GF-D8 (cell line): ENCODE results near the gene PTPN14.
"Not testable (repeated sequence)": the region's sequence is repeated elsewhere in the genome, so short reads cannot be mapped to it uniquely, and the experiment has no call there.

Experiments used
- DNase-seq: peaks from one replicate; lab custom pipeline; 2025; lab: John Stamatoyannopoulos, UW

PTPN14 gene

GRCh38 chr1:214396330-214396729 is 155.1 kb downstream of the PTPN14 start:
- no peak for DNase-seq

GRCh38 chr1:214394569-214394968 is 156.8 kb downstream of the PTPN14 start:
- not testable (repeated sequence) for DNase-seq

GRCh38 chr1:214393086-214393485 is 158.3 kb downstream of the PTPN14 start:
- DNase-seq: no peak

- no peak for DNase-seq
Measured at GRCh38 chr1:214391873-214392645, 159.3 kb downstream of the PTPN14 start.

GRCh38 chr1:214389734-214390133 is 161.7 kb downstream of the PTPN14 start:
- no peak for DNase-seq

GRCh38 chr1:214386747-214387146 is 164.7 kb downstream of the PTPN14 start:
- DNase-seq: no peak

- DNase-seq: no peak
Measured at GRCh38 chr1:214386333-214386732, 165.1 kb downstream of the PTPN14 start.

GRCh38 chr1:214385428-214385827 is 166.0 kb downstream of the PTPN14 start:
- DNase-seq: no peak

- DNase-seq: no peak
Measured at GRCh38 chr1:214384373-214385079, 166.9 kb downstream of the PTPN14 start.

GRCh38 chr1:214383381-214384372 is 167.7 kb downstream of the PTPN14 start:
- DNase-seq: no peak

- no peak for DNase-seq
Measured at GRCh38 chr1:214380986-214381695, 170.3 kb downstream of the PTPN14 start.

- no peak for DNase-seq
Measured at GRCh38 chr1:214380396-214380795, 171.0 kb downstream of the PTPN14 start.

GRCh38 chr1:214379236-214379970 is 172.0 kb downstream of the PTPN14 start:
- DNase-seq: no peak

- DNase-seq: no peak
Measured at GRCh38 chr1:214378492-214378891, 172.9 kb downstream of the PTPN14 start.

GRCh38 chr1:214377886-214378285 is 173.5 kb downstream of the PTPN14 start:
- DNase-seq: no peak

- no peak for DNase-seq
Measured at GRCh38 chr1:214377485-214377884, 173.9 kb downstream of the PTPN14 start.

- no peak for DNase-seq
Measured at GRCh38 chr1:214372092-214372491, 179.3 kb downstream of the PTPN14 start.

- no peak for DNase-seq
Measured at GRCh38 chr1:214370615-214371014, 180.8 kb downstream of the PTPN14 start.

GRCh38 chr1:214369364-214369763 is 182.0 kb downstream of the PTPN14 start:
- DNase-seq: no peak

GRCh38 chr1:214367841-214368240 is 183.6 kb downstream of the PTPN14 start:
- DNase-seq: no peak

GRCh38 chr1:214364786-214365295 is 186.6 kb downstream of the PTPN14 start:
- no peak for DNase-seq
